ENCODE results near the gene ACOX1.

The ACOX1 gene

DNA sequence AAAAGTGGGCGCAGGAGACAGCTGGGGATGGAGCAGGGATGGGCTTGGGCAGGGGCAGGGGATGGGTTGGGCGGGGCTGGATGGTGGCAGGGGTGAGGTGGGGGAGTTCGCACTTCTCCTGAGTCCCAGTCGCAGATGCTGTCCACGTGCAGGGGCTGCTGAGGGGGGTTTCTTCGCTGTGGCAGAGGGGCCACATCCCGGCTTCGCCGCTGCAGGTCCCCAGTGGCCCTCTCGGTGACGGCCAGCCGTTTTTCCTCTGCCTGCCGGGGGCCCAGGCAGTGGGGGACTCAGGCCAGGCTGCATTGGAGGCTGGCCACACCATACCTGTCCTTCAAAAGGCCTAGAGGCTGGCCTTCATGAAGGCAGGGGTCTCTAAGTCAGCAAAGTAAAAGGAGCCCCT lies 39.8 kb upstream of the ACOX1 start:
- H3K27me3 ChIP-seq (ENCODE audit: insufficient read depth, poor library complexity, severe bottlenecking): no peaks in the 10 kb centered on the region
- no peak for DNase-seq (ENCODE audit: low read depth in 1 of 2, low spot score in 1 of 2)
- TF ChIP-seq, protein P1, sequence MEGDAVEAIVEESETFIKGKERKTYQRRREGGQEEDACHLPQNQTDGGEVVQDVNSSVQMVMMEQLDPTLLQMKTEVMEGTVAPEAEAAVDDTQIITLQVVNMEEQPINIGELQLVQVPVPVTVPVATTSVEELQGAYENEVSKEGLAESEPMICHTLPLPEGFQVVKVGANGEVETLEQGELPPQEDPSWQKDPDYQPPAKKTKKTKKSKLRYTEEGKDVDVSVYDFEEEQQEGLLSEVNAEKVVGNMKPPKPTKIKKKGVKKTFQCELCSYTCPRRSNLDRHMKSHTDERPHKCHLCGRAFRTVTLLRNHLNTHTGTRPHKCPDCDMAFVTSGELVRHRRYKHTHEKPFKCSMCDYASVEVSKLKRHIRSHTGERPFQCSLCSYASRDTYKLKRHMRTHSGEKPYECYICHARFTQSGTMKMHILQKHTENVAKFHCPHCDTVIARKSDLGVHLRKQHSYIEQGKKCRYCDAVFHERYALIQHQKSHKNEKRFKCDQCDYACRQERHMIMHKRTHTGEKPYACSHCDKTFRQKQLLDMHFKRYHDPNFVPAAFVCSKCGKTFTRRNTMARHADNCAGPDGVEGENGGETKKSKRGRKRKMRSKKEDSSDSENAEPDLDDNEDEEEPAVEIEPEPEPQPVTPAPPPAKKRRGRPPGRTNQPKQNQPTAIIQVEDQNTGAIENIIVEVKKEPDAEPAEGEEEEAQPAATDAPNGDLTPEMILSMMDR (IDR thresholded peaks at IDR 0.05; ENCODE audit: insufficient read depth, low read length): no peak
- no peak for TF ChIP-seq GABPA (IDR thresholded peaks at IDR 0.05; ENCODE audit: low read depth)
- TF ChIP-seq POLR2AphosphoS5 (IDR thresholded peaks at IDR 0.05; ENCODE audit: low read depth): no peak

GRCh38 chr17:76018340-76018680 lies 39.3 kb upstream of the ACOX1 start:
- H3K27ac ChIP-seq (replicated peaks): no peak overlapping the region
- TF ChIP-seq GABPA (IDR thresholded peaks at IDR 0.05; ENCODE audit: low read depth) (no peak), POLR2AphosphoS5 (IDR thresholded peaks at IDR 0.05; ENCODE audit: low read depth) (no peak), SPI1 (IDR thresholded peaks at IDR 0.05; ENCODE audit: borderline replicate concordance, low read depth) (no peak)
- TF ChIP-seq, protein P1 (IDR thresholded peaks at IDR 0.05; ENCODE audit: insufficient read depth, low read length): no peak
- TF ChIP-seq, protein P2, sequence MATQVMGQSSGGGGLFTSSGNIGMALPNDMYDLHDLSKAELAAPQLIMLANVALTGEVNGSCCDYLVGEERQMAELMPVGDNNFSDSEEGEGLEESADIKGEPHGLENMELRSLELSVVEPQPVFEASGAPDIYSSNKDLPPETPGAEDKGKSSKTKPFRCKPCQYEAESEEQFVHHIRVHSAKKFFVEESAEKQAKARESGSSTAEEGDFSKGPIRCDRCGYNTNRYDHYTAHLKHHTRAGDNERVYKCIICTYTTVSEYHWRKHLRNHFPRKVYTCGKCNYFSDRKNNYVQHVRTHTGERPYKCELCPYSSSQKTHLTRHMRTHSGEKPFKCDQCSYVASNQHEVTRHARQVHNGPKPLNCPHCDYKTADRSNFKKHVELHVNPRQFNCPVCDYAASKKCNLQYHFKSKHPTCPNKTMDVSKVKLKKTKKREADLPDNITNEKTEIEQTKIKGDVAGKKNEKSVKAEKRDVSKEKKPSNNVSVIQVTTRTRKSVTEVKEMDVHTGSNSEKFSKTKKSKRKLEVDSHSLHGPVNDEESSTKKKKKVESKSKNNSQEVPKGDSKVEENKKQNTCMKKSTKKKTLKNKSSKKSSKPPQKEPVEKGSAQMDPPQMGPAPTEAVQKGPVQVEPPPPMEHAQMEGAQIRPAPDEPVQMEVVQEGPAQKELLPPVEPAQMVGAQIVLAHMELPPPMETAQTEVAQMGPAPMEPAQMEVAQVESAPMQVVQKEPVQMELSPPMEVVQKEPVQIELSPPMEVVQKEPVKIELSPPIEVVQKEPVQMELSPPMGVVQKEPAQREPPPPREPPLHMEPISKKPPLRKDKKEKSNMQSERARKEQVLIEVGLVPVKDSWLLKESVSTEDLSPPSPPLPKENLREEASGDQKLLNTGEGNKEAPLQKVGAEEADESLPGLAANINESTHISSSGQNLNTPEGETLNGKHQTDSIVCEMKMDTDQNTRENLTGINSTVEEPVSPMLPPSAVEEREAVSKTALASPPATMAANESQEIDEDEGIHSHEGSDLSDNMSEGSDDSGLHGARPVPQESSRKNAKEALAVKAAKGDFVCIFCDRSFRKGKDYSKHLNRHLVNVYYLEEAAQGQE (IDR thresholded peaks at IDR 0.05; ENCODE audit: insufficient replicate concordance, low read depth): no peak
- DNase-seq (ENCODE audit: low read depth in 1 of 2, low spot score in 1 of 2): no peak
- no peak overlapping the region for H3K4me3 ChIP-seq (replicated peaks; ENCODE audit: insufficient read depth, low read length)
- no peaks in the 10 kb centered on the region for H3K27me3 ChIP-seq (ENCODE audit: insufficient read depth, poor library complexity, severe bottlenecking)

More for the DNA sequence above, 39.8 kb upstream of the ACOX1 start:
- Histone ChIP-seq H3K4me3 (replicated peaks; ENCODE audit: insufficient read depth, low read length) (no peak overlapping the region), H3K27ac (replicated peaks) (no peak overlapping the region)

GRCh38 chr17:76017481-76018339 lies 38.7 kb upstream of the ACOX1 start:
- no peak for DNase-seq (ENCODE audit: low read depth in 1 of 2, low spot score in 1 of 2)
- H3K27me3 ChIP-seq (ENCODE audit: insufficient read depth, poor library complexity, severe bottlenecking): no peaks in the 10 kb centered on the region
- H3K27ac ChIP-seq (replicated peaks): no peak overlapping the region
- no peak overlapping the region for H3K4me3 ChIP-seq (replicated peaks; ENCODE audit: insufficient read depth, low read length)
- TF ChIP-seq, protein P2 (IDR thresholded peaks at IDR 0.05; ENCODE audit: insufficient replicate concordance, low read depth): no peak
- TF ChIP-seq GABPA (IDR thresholded peaks at IDR 0.05; ENCODE audit: low read depth) (no peak), SPI1 (IDR thresholded peaks at IDR 0.05; ENCODE audit: borderline replicate concordance, low read depth) (no peak), POLR2AphosphoS5 (IDR thresholded peaks at IDR 0.05; ENCODE audit: low read depth) (no peak)
- TF ChIP-seq, protein P1 (IDR thresholded peaks at IDR 0.05; ENCODE audit: insufficient read depth, low read length): no peak

DNA sequence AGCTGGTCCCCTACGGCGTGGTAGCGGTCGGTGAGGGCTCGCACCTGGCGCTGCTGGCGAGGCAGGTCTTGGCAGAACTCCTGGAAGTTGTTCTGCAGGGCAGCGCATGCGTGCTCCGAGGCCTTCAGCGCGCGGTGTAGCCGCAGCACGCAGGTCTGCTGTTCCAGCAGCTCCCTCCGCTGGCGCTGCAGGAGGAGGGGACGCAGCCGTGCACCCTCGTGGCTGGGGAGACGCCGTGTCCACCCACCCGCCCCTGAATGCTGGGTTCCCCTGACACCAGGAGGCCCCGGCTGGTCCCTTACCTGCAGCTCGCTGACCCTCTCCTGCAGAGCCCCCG lies 35.9 kb upstream of the ACOX1 start:
- Histone ChIP-seq H3K27me3 (ENCODE audit: insufficient read depth, poor library complexity, severe bottlenecking) (no peaks in the 10 kb centered on the region), H3K27ac (replicated peaks) (no peak overlapping the region), H3K4me3 (replicated peaks; ENCODE audit: insufficient read depth, low read length) (no peak overlapping the region)
- TF ChIP-seq POLR2AphosphoS5 (IDR thresholded peaks at IDR 0.05; ENCODE audit: low read depth) (no peak), GABPA (IDR thresholded peaks at IDR 0.05; ENCODE audit: low read depth) (no peak), SPI1 (IDR thresholded peaks at IDR 0.05; ENCODE audit: borderline replicate concordance, low read depth) (no peak)
- TF ChIP-seq, protein P1 (IDR thresholded peaks at IDR 0.05; ENCODE audit: insufficient read depth, low read length): no peak
- no peak for DNase-seq (ENCODE audit: low read depth in 1 of 2, low spot score in 1 of 2)

Measured in HL-60 (cell line).